Heart right ventricle (tissue), 16 donors: ENCODE data around the gene PLK2. TPM values are rescaled to one million over a fixed set of nuclear protein-coding genes. Genes with fewer than 3 reads are reported as not detected.

Experiments
- ATAC-seq, 8 donors: fragments of 200-7000 bp; cut with Tn5 transposase; one replicate each; pipeline ENCODE4 v1.9.1; 2020; ENCODE audit warnings: mild to moderate bottlenecking in 8 of 8, moderate library complexity in 8 of 8, moderate number of reproducible peaks in 1 of 8
- DNase-seq, 2 donors: peaks; one replicate each; pipeline ENCODE4 v3.0.0-alpha.2; 2020
- H3K27ac ChIP-seq, 10 donors: fragments of 200-600 bp; sonication (generic) in 2 of 10; one replicate each; pipeline versions ENCODE4 v1.5.0 to v1.8.0; 2020 to 2022; ENCODE audit warnings: mild to moderate bottlenecking in 3 of 10
- H3K27me3 ChIP-seq, 7 donors: fragments of 200-600 bp; one replicate each; pipeline ENCODE4 v1.8.0; 2021 to 2022; ENCODE audit warnings: mild to moderate bottlenecking in 2 of 7
- H3K36me3 ChIP-seq, 9 donors: fragments of 200-600 bp; sonication (generic) in 1 of 9; one replicate each; pipeline versions ENCODE4 v1.5.0 to v1.8.0; 2020 to 2022; ENCODE audit warnings: mild to moderate bottlenecking in 2 of 9
- H3K4me1 ChIP-seq, 9 donors: fragments of 200-600 bp; sonication (generic) in 1 of 9; one replicate each; pipeline versions ENCODE4 v1.5.0 to v1.8.0; 2020 to 2022; ENCODE audit warnings: mild to moderate bottlenecking in 4 of 9
- H3K4me3 ChIP-seq, 10 donors: fragments of 200-600 bp; sonication (generic) in 2 of 10; one replicate each; pipeline versions ENCODE4 v1.5.0 to v1.8.0; 2020 to 2022; ENCODE audit warnings: mild to moderate bottlenecking in 7 of 10, moderate library complexity in 2 of 10
- H3K9me3 ChIP-seq, 11 donors: fragments of 200-600 bp in 10 of 11; sonication (generic) in 2 of 11; one replicate each; pipeline versions ENCODE4 v1.5.0 to v1.8.0; 2013 to 2022; ENCODE audit warnings: mild to moderate bottlenecking in 2 of 11, control low read depth in 1 of 11, moderate library complexity in 1 of 11
- WGBS, 2 donors: extraction: QIAGEN DNeasy Blood & Tissue Kit; methylation state at CpG; one replicate each; pipeline ENCODE4 v1.1.7; 2013; ENCODE audit warnings: inconsistent platforms in 1 of 2; 5-methylcytosine and 5-hydroxymethylcytosine counted together
- intact Hi-C, 10 donors: fragments of 100-400 bp; cut with DNase I; formaldehyde crosslinking; loops; one replicate each; pipeline versions ENCODE4 v1.11.1 to v1.14.2; 2022
- polyA plus RNA-seq, 2 donors: library from polyadenylated mRNA; stranded (reverse); fragments of 200-250 nt; gene quantifications; one replicate each; pipeline ENCODE4 v1.2.3, GENCODE V29; 2013
- total RNA-seq, 10 donors: library from RNA; stranded (reverse); fragmentation: NEBNext Ultra II Directional in 3 of 10; extraction: Animal tissue kit (Norgen Biotek cat#: 25700) in 3 of 10; gene quantifications; one replicate each; pipeline versions ENCODE4 v1.2.1 to v1.2.4, GENCODE V29; 2021 to 2023
- TF ChIP-seq, protein P1 (sequence below), 9 donors: fragments of 200-600 bp; sonication (generic) in 2 of 9; IDR thresholded peaks; one replicate each; pipeline versions ENCODE4 v1.5.0 to v1.8.0; 2021 to 2022; ENCODE audit warnings: antibody characterized with exemption in 9 of 9, mild to moderate bottlenecking in 5 of 9, moderate library complexity in 1 of 9
- donor health status: Arrhythmogenic right ventricular cardiomyopathy.
- donor health status: ischemic (EF 13 %, LVEDD 7.1; RV severe dilation, severe dysfunction).
- donor health status: healthy with polysubstance abuse.
- donor health status: DM: no; HTN: yes; CAD: no.
- donor health status: DM: no; HTN: no; CAD: no.
- donor health status: ischemic (EF 25% LVEDD 6.9; RV normal size, moderate dysfunction).
- donor health status: ischemic (EF 25% LVEDD 5.7; RV mildly dilated, moderate dysfunction).
- donor health status: healthy.
- donor health status: DM: yes; HTN: yes; CAD: no.
- donor health status: Ischemic cardiomyopathy.
- donor health status: ischemic (EF 35%, LVEDD 5.7; RV mildly dilated, moderate dysfunction).
- donor health status: nonischemic (EF 11% LVEDD 7.7; RV severe dilation, severe dysfunction).
- donor health status: DM: yes; HTN: yes; CAD: no.
- donor health status: PGD.
- donor health status: ischemic (EF 29% LVEDD 5.4; RV normal size, mild dysfunction).
- donor health status: nonischemic (EF 23%, LVEDD 6.1; RV moderate dilation, normal function).

The PLK2 gene
- total and polyA plus RNA-seq, 12 donors: 11.5 to 174 (median 102) TPM

DNA sequence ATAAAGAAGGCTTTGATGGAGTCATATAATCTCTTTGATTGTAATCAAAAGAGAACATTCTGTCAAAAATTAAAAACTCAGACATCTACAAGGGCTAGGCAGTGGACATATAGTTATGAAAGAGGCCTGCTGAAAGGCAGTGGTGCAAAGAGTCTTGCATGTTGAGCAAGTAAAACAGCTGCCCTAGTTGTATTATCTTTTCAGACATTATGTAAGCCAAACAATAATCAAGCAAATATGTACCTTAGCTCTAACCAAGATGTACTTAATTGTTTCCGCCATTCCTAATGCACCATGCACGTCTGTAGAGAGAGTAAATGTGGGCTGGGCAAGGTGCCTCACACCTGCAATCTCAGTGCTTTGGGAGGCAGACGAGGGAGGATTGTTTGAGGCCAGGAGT, 45.6 kb upstream of the PLK2 start:
- ATAC-seq: no peak
- intact Hi-C loops: loop anchor here in 3 of 10 donors (10.0 kb wide), 2 partner anchors 209 to 309 kb away; no protein-coding TSS in a partner anchor

GRCh38 chr5:58504766-58505165, 44.9 kb upstream of the PLK2 start:
- ATAC-seq (no peak), DNase-seq (no peak)
- intact Hi-C loops: loop anchor here in 3 of 10 donors (10.0 kb wide), 2 partner anchors 210 to 310 kb away; no protein-coding TSS in a partner anchor
- peaks cover 0 to 21% (median 0%) of the 10 kb centered on the region in 7 donors for H3K27me3 ChIP-seq
- no peaks in the 10 kb centered on the region for H3K9me3 ChIP-seq
- no peaks in the 10 kb centered on the region for H3K36me3 ChIP-seq
- H3K27ac ChIP-seq: no peak overlapping the region
- H3K4me3 ChIP-seq: no peak overlapping the region
- WGBS, 2 donors: 76 to 77% methylated on average over 3 of the region's 3 CpGs
- TF ChIP-seq, protein P1, sequence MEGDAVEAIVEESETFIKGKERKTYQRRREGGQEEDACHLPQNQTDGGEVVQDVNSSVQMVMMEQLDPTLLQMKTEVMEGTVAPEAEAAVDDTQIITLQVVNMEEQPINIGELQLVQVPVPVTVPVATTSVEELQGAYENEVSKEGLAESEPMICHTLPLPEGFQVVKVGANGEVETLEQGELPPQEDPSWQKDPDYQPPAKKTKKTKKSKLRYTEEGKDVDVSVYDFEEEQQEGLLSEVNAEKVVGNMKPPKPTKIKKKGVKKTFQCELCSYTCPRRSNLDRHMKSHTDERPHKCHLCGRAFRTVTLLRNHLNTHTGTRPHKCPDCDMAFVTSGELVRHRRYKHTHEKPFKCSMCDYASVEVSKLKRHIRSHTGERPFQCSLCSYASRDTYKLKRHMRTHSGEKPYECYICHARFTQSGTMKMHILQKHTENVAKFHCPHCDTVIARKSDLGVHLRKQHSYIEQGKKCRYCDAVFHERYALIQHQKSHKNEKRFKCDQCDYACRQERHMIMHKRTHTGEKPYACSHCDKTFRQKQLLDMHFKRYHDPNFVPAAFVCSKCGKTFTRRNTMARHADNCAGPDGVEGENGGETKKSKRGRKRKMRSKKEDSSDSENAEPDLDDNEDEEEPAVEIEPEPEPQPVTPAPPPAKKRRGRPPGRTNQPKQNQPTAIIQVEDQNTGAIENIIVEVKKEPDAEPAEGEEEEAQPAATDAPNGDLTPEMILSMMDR (IDR thresholded peaks at IDR 0.05): no peak
- peaks cover 0 to 17% (median 0%) of the 10 kb centered on the region in 9 donors for H3K4me1 ChIP-seq

More for the DNA sequence above, 45.6 kb upstream of the PLK2 start:
- Histone ChIP-seq H3K27me3 (peaks cover 0 to 28% (median 0%) of the 10 kb centered on the region in 7 donors), H3K9me3 (no peaks in the 10 kb centered on the region), H3K27ac (no peak overlapping the region), H3K4me3 (no peak overlapping the region), H3K36me3 (no peaks in the 10 kb centered on the region), H3K4me1 (peaks cover 0 to 10% (median 0%) of the 10 kb centered on the region in 9 donors)
- no peak for DNase-seq
- TF ChIP-seq, protein P1 (IDR thresholded peaks at IDR 0.05): no peak
- 55 to 76% methylated on average over 3 of the region's 3 CpGs for WGBS, 2 donors

GRCh38 chr5:58503390-58504046, 43.6 kb upstream of the PLK2 start:
- DNase-seq (no peak), ATAC-seq (no peak)
- Histone ChIP-seq H3K9me3 (no peaks in the 10 kb centered on the region), H3K4me3 (no peak overlapping the region), H3K27ac (no peak overlapping the region), H3K36me3 (no peaks in the 10 kb centered on the region), H3K4me1 (peaks cover 0 to 28% (median 0%) of the 10 kb centered on the region in 9 donors), H3K27me3 (peaks cover 0 to 17% (median 0%) of the 10 kb centered on the region in 7 donors)
- 64 to 66% methylated on average over 3 of the region's 3 CpGs for WGBS, 2 donors
- TF ChIP-seq, protein P1 (IDR thresholded peaks at IDR 0.05): no peak
- intact Hi-C loops: loop anchor here in 3 of 10 donors (10.0 kb wide), 2 partner anchors 211 to 311 kb away; no protein-coding TSS in a partner anchor

- DNase-seq: no peak
- Histone ChIP-seq H3K9me3 (no peaks in the 10 kb centered on the region), H3K4me3 (no peak overlapping the region), H3K4me1 (peaks cover 0 to 30% (median 0%) of the 10 kb centered on the region in 9 donors), H3K27ac (no peak overlapping the region), H3K36me3 (no peaks in the 10 kb centered on the region), H3K27me3 (peaks cover 0 to 12% (median 0%) of the 10 kb centered on the region in 7 donors)
- 83 to 85% methylated on average over 2 of the region's 2 CpGs for WGBS, 2 donors
- intact Hi-C loops: loop anchor here in 3 of 10 donors (10.0 kb wide), 2 partner anchors 213 to 313 kb away; no protein-coding TSS in a partner anchor
- TF ChIP-seq, protein P1 (IDR thresholded peaks at IDR 0.05): no peak
- no peak for ATAC-seq
Observed at GRCh38 chr5:58501778-58502417, 42.0 kb upstream of the PLK2 start.
